CD4-positive, alpha-beta T cell treated with Interferon gamma for 1 hour (primary cell): ENCODE measurements around the gene FNDC3B.

Experiments
- DNase-seq: peaks from one replicate; pipeline ENCODE4 v3.0.0-alpha.2; 2020

Gene FNDC3B

DNA sequence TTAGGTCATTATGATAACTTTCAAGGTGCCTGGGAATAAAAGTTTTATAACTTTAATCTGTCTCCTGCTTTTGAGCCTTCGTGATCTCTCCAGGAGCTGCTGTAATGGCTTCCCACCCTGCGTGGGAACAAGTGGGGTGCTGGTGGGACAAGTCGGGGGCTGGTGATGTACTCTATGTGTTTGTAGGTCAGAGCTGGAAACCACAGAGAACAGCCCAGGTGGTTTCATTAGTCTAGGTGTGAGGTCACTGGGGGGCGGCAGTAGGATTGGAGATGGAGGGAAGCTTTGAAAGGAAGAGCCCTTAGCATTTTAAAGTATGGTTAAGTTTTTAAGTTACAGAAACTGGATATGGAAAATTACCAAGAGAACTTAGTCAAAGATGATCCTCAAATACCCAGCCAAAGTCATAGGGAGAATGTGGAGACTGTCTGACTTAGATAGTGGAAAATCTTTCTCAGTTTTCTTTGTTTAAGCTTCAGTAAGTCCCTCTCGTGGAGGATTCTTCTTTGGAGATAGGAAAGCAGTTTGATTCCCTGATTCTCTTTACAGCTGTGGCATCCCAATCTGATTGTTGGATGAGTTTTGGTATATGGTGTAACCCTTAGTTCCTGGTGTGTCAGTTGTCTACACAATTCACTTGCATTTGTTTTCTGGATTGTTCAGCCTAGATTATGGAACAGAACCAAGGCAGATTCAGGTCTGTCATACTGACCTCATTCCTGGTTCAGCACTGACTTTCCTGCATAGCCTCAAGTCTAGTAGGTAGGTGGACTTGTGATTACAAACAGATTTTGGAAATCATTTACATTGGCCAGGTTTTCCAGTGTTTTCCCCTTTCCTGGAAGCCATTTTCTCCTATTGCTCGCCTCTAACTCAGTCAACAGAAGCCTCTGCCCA lies 115.6 kb downstream of the FNDC3B start:
- DNase-seq = no peak

GRCh38 chr3:172155897-172156585 lies 116.7 kb downstream of the FNDC3B start:
- no peak for DNase-seq

DNA sequence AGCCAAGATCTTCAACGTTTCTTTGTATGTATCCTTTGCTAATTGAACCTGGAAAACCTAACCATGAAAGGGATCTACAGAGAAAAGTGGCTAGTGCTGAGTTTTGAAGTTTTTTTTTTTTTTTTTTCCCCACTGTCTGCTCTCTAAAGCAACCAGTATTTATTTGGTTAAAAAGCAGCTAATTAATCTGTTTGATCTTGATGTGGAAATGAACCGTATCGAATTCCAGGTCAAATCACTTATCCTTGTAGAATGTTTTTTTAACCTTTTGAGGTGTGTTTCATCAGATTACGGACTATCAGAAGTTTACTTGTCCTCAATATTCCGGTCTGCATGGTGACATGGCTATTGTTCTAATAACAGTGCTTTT lies 117.2 kb downstream of the FNDC3B start:
- no peak for DNase-seq

DNA sequence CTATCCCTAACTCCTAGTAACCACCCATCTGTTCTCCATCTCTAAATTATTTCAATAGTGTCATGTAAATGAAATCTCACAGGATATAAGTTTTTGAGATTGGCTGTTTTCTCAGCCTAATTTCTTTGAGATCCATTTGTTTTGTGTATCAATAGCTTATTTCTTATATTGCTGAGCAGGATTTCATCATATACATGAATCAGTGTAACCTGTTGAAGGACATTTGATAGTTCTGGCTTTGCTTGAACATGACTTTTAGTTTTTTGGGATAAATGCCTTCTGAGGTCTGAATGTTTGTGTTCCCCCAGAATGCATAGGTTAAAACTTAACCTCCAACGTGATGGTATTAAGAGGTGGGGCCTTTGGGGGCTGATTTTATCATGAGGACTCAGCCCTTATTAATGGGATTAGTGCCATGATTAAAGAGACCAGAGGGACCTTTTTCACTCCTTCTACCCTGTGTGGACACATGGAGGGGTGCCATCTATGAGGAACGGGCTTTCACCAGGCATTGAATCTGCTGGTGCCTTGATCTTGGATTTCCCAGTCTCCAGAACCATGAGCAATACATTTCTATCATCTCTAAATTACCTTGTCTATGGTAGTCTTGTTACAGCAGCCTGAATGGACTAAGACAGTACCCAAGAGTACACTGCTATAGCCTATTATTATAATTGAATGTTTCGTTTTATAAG lies 118.3 kb downstream of the FNDC3B start:
- DNase-seq = no peak

DNA sequence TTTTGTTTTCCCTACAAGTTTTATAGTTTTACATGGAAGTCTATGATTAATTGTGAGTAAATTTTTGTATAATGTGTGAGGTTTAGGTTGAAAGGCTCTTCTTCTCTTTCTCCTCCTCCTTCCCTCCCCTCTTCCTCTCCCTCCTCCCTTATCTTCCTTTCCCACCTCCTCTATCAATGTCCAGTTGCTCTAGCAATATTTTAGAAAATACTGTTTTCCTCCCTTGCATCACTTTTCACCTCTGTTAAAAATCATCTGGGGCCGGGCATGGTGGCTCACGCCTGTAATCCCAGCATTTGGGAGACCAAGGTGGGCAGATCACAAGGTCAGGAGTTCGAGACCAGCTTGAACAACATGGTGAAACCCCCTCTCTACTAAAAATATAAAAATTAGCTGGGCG lies 119.4 kb downstream of the FNDC3B start:
- DNase-seq = no peak

- no peak for DNase-seq
Observed at GRCh38 chr3:172159376-172159775, 120.0 kb downstream of the FNDC3B start.

GRCh38 chr3:172159962-172160538 lies 120.7 kb downstream of the FNDC3B start:
- peak; percentile 18 for DNase-seq

DNA sequence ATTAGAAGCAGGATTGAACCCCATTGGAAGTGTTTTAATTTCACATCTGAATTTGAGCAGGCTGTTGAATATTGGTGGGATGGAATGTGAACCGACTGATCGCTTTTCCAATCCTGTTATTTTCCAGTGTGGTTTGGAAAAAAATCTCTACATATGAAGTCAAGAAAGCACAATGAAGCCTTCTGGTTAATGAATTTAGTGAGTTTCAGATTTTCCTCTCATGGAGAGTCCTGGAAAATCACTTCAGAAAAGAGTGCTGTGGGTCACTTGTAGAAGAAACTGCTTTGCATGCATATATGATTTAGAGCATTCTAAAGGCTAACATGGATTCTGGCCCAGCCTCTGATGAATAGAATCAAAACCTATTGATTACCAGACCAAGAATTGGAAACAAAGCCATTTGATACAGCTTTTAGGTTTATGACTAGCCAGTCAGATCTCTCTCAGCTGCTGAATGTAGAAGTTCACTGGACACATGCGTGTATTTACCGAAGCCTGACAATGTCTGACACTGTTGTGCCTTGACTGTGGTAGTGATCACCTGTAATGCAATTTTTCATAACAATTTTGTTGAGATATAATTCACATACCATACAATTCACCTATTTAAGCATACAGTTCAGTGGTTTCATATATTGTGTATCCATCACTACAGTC lies 121.9 kb downstream of the FNDC3B start:
- no peak for DNase-seq

DNA sequence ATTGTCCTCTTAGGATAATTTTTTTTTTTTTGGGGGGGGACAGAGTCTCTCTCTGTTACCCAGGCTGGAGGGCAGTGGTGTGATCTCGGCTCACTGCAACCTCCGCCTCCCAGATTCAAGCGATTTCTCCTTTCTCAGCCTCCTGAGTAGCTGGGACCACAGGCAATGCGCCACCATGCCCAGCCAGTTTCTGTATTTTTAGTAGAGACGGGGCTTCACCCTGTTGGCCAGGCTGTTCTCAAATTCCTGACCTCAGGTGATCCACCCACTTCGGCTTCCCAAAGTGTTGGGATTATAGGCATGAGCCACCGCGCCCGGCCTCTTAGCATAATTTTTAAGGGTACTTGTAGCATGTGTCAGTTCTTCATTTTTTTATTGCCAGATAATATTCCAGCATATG lies 122.6 kb downstream of the FNDC3B start:
- DNase-seq = no peak

DNA sequence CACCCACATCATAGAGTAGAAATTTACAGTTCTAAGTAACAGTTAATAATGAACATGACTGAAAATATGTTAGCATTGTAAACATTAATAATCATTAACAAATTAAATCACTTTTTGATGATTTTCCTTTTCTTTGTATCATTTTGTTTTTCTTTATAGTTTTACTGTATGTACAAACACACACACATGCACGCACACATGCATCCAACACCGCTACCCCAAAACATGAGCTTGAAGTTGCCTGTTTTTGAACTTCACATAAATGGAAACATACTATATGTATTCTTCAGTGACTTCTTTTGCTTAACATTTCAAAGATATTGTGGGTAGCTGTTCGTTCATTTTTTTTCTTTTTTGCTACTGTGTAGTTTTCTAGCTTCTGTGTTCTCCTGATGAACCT lies 123.9 kb downstream of the FNDC3B start:
- DNase-seq = no peak

- DNase-seq = no peak
Observed at GRCh38 chr3:172164620-172165362, 125.4 kb downstream of the FNDC3B start.

DNA sequence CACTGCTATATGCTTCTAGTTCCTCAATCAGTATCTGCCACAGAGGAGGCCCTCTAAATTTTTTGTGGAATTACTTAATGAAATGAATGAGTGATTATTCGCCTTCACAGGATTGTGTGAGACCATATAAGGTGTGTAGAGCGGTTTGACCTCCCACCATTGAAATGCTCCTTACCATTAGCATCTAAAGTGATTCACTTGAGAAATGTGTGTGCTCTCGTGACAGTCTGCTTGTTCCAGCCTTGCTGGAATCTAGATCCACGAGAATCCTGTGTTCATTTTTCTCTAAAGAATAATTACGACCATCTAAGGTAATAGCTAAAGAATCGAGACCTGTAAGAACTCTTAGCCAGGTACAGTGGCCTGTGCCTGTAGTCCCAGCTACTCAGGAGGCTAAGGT lies 126.9 kb downstream of the FNDC3B start:
- no peak for DNase-seq

- DNase-seq = no peak
Observed at GRCh38 chr3:172166890-172167289, 127.5 kb downstream of the FNDC3B start.

DNA sequence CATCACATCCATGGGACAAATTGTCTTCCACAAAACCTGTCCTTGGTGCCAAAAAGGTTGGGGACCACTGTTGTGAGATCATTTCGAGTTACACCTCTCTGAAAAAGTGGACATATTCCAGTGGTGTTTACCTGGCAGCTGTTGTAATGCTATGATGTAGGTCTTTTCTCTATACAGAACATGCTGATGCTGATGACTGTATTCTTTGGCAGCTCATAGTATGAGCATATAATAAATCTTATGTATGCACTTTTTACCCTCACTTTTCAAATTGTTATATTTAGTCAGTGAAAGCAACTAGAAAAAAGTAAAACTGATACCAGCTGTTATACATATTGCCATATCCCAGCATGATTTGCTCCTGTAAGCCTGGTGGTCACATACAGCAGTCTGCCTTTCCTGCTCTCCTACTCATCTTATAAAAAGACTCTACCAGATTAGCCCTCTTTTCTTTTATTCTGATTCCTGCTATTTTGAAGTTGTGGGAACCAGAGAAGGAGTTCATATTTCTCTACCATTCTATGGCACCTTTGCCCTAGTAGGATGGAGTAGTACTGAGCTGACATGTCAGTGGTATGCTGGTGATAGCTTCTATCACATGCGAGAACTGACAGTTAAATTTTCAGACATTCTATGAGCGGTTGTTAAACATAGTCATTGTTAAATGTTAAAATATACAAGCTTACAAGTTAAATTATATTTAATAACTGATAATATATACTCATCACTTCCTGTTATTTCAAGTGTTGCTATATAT lies 128.7 kb downstream of the FNDC3B start:
- DNase-seq = no peak

GRCh38 chr3:172170073-172170709 lies 130.8 kb downstream of the FNDC3B start:
- DNase-seq = no peak

- no peak for DNase-seq
Observed at GRCh38 chr3:172170841-172171240, 131.5 kb downstream of the FNDC3B start.

DNA sequence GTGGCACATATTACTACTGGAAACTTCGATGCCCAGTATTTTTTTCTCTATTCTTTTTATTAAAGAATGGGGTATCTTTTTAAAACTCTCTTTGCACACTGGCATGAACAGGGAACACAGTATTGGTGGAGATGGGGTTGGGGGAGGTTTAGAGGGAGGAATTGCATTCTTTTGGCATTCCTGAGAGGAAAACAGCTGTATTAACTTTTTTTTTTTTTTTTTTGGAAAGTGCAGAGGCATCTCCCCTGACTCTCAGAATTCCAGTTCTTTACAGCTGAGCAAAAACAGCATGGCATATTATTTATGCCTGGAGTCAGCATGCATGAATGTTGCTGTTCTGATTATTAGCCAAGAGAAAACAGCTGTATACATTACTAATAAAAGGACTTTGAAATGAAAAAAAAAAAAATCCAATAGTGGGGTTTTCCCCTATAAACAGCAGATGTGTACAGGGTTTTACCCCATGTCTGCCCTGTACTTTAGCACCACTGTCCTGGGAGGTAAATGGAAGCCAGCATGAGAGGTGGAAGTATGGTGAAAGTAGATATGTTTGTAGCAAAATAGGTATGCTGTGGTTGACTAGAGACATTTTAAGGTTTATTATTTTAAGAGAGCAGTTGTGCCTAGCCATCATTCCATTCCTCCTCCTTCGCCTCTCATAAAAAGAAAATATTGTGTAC lies 132.2 kb downstream of the FNDC3B start:
- DNase-seq = no peak

DNA sequence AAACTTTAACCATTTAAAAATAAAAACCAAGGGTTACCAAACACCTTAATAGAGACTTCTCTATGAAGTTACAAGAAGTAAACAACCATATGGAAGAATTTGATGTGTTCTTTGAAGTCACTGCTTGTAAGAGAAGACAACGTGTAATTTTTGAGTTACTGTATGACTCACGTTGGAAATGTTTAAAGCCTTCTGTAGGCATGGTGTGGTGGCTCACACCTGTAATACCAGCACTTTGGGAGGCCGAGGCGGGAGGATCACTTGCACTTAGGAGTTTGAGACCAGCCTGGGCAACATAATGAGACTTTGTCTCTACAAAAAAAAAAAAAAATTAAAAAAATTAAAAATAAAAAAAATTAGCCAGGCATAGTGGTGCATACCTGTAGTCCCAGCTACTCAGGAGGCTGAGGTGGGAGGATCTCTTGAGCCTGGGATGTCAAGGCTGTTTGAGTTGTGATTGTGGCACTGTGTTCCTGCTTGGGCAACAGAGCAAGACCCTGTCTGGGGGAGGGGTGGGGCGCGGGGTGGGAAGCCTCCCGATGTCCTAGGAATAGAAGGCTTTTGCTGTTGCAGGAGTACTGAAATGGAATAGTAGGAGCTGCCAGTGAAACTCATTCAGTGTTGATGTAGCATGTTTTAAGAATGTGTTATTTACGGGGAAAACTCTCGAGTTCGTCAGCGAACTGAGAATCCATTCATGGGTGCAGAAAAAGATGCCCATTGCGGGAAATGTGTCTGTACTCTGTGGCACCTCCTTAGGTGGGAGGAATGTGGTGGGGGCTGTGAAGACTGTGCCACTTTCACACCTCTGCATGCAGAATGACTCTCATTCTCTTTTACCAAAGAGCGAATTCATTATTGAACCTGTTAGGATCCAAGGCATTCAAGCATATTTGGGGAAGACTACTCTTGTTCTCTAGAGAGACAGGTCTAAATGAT lies 134.2 kb downstream of the FNDC3B start:
- DNase-seq = no peak
